ENCODE data around the gene TRPV6.

DNA sequence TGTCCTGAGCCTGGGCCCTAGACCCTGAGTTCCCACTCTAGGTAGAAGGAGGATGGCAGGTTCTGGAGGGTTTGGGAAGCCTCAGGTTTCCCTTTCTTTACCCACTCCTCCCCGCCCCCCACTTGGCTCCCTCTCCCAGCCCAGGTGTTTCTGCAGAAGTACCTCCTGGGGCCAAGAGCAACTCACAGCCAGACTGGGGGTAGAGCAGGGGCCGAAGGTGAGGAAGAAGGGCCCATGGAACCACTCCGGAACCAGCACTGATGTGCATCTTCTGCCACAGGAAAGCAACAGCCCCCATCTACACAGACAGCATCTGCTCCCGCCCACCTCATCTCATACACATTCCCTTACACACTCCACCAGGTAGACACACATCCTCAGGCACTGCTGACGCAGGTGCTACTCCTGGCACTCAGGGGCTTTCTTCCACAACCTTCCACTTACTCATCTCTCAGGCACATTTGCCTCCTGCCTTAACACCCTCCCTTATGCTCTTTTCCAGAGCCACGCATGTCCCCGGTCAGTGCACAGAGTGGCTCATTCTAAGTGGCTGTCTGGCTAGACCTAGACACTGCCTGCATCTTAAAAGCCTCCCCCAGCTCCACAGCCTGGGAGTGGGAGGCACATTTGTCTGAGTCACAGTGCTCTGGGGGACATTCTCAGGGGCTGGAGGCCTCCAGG lies 28.8 kb downstream of the TRPV6 start:
- TF ChIP-seq, protein P1, sequence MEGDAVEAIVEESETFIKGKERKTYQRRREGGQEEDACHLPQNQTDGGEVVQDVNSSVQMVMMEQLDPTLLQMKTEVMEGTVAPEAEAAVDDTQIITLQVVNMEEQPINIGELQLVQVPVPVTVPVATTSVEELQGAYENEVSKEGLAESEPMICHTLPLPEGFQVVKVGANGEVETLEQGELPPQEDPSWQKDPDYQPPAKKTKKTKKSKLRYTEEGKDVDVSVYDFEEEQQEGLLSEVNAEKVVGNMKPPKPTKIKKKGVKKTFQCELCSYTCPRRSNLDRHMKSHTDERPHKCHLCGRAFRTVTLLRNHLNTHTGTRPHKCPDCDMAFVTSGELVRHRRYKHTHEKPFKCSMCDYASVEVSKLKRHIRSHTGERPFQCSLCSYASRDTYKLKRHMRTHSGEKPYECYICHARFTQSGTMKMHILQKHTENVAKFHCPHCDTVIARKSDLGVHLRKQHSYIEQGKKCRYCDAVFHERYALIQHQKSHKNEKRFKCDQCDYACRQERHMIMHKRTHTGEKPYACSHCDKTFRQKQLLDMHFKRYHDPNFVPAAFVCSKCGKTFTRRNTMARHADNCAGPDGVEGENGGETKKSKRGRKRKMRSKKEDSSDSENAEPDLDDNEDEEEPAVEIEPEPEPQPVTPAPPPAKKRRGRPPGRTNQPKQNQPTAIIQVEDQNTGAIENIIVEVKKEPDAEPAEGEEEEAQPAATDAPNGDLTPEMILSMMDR (IDR thresholded peaks at IDR 0.05), result no peak
- no peak for TF ChIP-seq POLR2A (IDR thresholded peaks at IDR 0.05)
